Stimulated activated CD4-positive, alpha-beta T cell treated with anti-CD3 and anti-CD28 coated beads, TNF-alpha, amount 100 ng/mL, for 48 hours (primary cell): ENCODE measurements around the gene ASPDH.
A peak's percentile ranks its signal among the peaks of the same experiment; 100 is the strongest.

Experiments used
- DNase-seq, 3 donors: peaks; one replicate each; pipeline ENCODE4 v3.0.0-alpha.2; 2020; ENCODE audit warnings: low read depth in 3 of 3

The ASPDH gene

GRCh38 chr19:50513746-50514345 lies at the start of gene ASPDH:
TSS of gene ASPDH (minus strand) at chr19:50513913. CDS start at chr19:50513823, 90 bp downstream.
- no peak for DNase-seq

DNA sequence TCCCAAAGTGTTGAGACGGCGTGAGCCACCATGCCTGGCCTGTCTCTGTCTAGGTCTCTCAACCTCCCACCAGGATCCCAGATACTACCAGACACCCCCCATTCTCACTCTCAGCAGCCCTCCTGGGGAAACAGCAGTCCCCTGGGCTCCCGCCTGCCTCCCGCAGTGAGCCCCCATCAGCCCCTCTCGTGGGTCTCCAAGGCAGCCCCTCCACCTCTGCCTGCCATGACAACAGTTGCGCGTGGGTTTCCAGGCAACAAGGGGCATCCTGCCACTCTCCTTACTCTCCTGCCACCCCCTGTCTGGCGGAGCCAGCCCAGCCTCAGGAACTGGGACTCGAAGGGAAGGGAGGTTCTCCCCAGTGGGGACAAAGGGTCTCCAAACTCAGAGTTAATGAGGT lies 49.3 kb upstream of the ASPDH start:
- DNase-seq = no peak

DNA sequence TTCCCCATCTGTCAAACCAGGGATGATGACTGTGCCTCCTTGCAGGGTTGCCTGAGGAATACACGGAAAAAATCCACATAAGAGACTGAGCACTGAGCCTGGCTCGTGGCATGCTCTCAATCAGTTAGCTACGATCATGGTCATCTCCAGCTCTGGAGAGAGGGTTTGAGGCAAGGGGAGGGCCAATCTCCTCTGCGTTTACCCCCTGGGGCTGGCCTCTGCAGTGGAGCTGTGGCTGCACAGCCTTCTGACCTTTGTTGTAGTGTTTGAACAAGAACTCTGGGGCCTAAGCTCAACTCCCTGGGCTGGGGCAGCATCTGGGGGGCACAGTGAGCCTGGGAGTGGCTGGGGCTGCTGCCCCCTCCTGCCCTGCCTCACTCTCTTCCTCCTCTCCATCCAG lies 48.6 kb upstream of the ASPDH start:
- no peak for DNase-seq

- no peak for DNase-seq
Observed at GRCh38 chr19:50559636-50560035, 45.9 kb upstream of the ASPDH start.

DNA sequence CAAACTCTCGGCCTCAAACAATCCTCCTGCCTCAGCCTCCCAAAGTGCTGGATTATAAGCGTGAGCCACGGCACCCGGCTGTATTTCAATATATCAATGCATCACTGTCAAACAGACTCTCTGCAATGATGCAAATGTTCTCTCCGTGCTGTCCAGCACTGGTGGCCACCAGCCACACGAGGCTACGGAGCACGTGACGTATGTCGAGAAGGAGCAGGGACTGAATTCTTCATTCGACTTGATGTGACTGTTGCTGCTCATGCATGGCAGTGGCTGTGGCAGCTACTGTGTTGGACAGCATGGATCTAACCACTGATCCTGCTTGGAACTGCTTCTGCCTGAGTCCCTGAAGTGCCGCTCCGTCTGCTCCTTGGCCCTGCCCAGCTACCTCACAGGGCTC lies 44.7 kb upstream of the ASPDH start:
- DNase-seq = no peak

GRCh38 chr19:50558039-50558438 lies 44.3 kb upstream of the ASPDH start:
- no peak for DNase-seq

DNA sequence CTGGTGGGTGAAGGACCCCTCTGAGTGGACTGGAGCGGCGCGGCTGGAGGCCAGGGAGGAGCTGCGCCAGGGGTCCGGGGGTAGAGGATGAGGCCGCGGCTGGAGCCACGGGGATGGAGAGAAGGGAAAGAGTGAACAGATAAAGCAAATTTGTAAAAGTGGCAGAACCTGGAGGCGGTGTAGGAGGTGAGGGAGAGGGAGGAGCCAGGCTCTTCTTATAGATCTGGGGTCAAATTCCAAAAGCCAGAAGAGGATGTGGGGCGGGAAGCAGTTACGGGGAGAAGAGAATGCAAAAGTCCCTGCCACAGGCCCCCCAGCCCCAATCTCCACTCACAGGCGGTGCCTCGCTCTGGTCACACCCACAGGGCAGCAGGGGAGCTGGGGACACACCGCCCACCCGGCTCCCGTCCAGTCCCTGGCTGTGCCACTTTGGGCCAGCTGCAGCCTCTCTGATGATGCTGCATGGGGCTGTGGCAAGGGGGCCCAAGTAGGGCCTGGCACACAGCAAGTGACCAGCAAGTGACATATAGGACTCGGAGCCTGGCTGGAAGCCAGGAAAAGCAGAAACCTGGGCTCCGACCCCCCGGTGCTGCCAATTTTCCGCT lies 43.4 kb upstream of the ASPDH start:
- DNase-seq = no peak

DNA sequence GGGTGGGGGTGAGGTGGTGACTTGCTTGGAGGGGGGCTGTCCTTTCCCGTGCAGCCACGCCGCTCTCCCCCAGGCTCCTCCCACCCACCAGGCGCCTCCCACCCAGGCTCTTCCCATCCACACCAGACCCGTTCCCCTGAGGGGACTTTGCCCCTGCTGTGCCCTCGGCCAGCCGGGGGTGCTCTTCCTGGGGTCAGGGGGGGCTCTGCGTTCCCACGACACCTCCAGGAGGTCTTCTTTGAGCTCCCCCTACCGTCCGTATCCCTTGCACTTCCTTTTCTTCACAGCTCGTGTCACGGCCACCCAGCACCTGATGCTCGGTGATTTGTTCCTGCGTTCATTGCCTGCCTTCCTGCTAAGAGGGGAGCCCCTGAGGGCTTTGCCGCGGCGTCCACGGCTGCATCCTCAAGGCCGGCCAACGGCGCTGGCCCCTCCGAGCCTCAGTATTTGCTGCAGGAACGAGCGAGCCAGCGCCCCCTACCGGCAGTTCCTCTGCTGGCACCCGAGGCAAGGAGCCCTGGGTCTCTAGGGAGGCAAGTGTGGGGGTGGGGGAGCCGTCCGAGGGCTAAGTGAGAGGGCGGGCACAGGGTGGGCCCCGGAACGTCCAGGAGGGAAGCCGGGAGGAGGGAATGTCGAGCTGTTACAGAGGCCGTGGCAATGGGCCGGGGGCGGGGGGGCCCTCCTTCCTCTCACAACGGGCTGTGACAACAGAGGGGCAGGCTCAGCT lies 42.7 kb upstream of the ASPDH start:
- DNase-seq = peak; percentile 53 to 76 (median 61)

DNA sequence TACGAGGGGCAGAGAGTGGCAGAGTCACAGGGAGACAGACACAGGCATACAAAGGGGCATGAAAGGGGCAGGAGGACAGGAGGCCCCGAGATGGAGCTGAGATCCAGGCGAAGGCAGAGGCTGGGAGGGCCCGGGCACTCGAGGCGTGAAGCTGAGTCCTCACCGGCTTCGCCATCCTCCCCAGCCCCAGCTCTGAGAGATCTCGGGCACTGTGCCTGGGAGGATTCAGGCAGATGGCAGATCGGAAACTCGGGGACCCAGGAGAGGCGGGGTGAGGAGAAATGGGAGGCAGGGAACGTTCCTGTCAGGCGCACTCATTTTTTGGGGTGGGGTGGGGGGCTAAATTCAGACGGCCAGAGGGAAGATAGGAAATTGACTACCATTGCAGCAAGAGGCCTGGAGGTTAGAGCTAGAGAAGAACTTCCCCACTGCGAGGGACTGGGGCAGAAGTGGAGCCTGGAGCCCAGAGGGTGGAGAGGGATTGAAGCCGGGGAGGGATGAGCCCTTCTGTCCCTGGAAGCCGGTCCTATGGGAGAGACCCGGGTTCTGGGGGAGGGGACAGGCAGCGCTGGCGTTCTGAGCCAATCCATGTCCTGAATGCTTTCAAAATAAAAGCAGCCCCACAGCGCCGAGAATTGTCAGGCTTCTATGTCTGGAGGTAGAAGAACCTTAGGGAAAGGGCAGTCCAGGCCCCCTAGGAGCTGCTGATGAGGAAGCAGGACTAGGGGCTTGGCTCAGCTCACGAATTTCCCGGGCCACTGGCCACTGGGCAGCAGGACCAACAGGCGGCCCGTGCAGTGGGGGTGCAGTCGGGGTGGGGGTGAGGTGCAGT lies 42.0 kb upstream of the ASPDH start:
- no peak for DNase-seq

DNA sequence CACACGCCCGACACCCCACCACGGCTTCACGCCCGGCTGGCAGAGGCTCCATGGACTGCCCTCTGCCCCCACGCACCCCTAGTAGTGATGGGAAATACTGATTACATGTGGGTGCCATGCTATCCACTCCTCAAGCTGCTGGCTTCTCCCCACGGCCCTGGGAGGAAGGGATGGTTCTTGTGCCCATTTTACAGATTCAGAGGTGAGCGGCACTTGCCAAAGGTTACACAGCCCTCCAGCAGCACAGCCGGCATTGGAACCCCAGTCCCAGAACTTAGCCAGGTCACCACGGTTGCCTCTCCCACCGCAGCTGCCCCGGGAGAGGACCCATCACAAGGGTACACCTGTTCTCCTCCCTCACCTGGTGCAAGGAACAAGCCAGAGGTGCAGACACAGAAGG lies 41.3 kb upstream of the ASPDH start:
- no peak for DNase-seq

GRCh38 chr19:50554212-50554611 lies 40.5 kb upstream of the ASPDH start:
- no peak for DNase-seq

DNA sequence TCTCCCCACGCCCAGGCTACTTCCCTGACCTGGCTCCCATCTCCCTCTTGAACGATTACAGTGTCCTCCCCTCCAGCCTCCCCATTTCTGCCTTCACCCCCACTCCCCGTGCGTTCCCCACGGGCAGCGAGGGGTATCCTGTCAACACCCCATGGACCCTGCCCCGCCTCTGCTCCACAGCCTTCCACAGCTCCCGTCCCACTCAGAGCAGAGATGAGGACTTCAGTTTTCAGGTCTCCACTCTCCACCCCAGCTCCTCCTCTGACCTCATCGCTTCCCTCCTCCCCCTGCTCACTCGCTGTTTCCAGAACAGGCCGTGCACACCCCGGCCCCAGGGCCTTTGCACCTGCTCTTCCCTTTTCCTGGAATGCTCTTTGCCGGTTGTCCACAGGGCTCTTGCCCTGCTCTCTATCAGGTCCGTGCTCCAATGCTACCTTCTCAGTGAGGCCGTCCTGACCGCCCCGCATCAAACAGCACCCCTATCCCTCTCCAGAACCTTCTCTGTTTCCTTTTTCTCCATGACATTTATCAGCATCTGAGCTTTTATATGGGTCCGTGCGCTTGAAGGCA lies 39.5 kb upstream of the ASPDH start:
- DNase-seq = no peak

GRCh38 chr19:50552540-50552939 lies 38.8 kb upstream of the ASPDH start:
- DNase-seq = no peak

DNA sequence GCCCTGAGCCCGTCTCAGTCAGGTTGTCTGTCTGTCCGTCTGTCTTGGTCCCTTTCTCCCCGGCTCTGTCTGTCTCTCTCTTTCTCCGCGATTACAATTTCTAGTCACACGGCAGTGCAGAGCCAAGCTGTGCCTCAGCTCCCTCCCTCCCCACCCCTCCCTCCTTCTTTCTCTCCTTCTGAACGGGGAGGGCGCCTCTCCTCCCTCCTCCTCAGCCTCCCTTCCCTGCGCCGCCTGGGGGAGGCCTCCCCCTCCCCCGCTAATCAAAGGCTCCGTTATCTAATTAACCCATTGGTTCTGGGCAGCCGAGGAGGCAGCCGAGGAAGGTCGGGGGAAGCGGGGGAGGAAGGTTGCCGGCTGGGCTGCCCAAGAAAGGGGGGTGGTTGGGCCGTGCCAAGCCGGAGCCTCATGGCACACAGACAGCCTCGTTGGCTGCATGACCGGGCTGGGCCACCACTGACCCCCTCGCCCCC lies 38.0 kb upstream of the ASPDH start:
- no peak for DNase-seq

DNA sequence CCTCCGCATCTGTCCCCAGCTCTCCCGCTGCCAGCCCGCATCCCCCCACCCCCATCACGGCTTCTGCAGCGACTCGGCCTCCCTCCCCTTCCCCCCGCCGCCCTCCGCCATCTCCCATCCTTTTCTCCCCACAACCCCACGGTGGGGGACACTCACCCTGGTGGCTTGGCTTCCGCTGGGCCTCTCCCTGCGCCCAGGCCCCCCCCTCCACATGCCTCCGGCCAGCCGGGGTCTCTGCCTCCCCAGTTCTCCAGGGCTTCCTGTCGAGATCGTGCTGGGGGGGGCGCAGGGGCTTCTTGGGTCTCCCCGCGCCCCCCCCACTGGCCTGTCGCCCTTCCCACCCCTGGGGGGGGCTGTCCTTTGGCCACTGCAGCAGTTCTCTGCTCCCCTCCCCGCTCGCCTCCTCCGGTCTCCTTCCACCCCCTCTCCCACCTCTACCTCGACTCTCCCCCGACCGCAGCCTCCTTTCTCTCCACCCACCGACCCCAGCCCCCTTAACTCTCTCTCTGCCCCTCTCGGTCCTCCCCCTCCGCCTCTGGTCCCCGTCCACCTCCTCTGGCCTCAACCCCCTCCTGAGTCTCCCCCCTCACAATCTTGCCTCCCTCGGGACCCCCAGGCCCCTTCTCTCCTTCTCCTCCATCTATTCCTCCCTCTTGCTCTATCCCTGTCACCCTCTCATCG lies 37.5 kb upstream of the ASPDH start:
- no peak for DNase-seq

DNA sequence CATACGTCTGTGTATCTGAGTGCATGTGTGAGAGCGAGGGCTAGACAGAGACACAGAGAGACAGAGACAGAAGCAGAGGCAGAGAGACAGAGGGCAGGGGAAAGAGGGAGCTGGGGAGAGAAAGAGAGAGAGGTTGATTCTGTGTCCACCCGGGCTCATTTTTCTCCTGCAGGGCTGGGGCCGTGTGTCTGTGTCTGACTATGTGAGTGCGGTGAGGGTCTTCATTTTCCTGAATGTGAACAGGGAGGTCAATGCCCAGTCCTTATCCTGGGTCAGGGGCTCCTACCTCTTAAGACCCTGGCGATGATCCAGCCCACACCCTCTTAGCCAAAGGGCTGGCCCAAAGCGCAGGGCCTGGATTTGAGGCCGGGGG lies 36.9 kb upstream of the ASPDH start:
- DNase-seq = no peak

GRCh38 chr19:50549927-50550593 lies 36.3 kb upstream of the ASPDH start:
- no peak for DNase-seq

- DNase-seq = no peak
Observed at GRCh38 chr19:50549059-50549926, 35.6 kb upstream of the ASPDH start.

GRCh38 chr19:50548191-50549058 lies 34.7 kb upstream of the ASPDH start:
- DNase-seq = no peak
